Small intestine (tissue), 7 donors: ENCODE results near the gene RASL12. TPM values are rescaled to one million over a fixed set of nuclear protein-coding genes. Genes with fewer than 3 reads are reported as not detected.
"Not testable (repeated sequence)": the region's sequence is repeated elsewhere in the genome, so short reads cannot be mapped to it uniquely, and the experiment has no call there.

Source experiments
- DNase-seq, 2 donors: peaks; one replicate each; pipeline versions ENCODE4 v3.0.0 to v3.0.0-alpha.2; 2013
- FAIRE-seq: peaks from 2 replicates; lab custom pipeline; 2012; peaks lifted over from hg19 to GRCh38; lab: Jason Lieb, UNC
- H3K27ac ChIP-seq, 3 donors: one replicate each; pipeline ENCODE4 v1.5.1; 2013; ENCODE audit warnings: low read length in 2 of 3, mild to moderate bottlenecking in 2 of 3, control low read depth in 1 of 3, inconsistent platforms in 1 of 3, low read depth in 1 of 3, moderate library complexity in 1 of 3
- H3K27me3 ChIP-seq, 3 donors: one replicate each; pipeline ENCODE4 v1.6.1; 2013; ENCODE audit warnings: low read length in 3 of 3, inconsistent platforms in 1 of 3; ENCODE audit not compliant: control insufficient read depth in 3 of 3, insufficient read depth in 3 of 3
- H3K36me3 ChIP-seq, 3 donors: one replicate each; pipeline ENCODE4 v1.6.1; 2013; ENCODE audit warnings: low read length in 3 of 3, inconsistent platforms in 1 of 3, low read depth in 1 of 3, mild to moderate bottlenecking in 1 of 3, moderate library complexity in 1 of 3; ENCODE audit not compliant: control insufficient read depth in 3 of 3, insufficient read depth in 2 of 3
- H3K4me1 ChIP-seq, 3 donors: one replicate each; pipeline ENCODE4 v1.6.1; 2013; ENCODE audit warnings: low read length in 2 of 3, inconsistent platforms in 1 of 3, low read depth in 1 of 3, mild to moderate bottlenecking in 1 of 3, moderate library complexity in 1 of 3; ENCODE audit not compliant: control insufficient read depth in 3 of 3, insufficient read depth in 2 of 3
- H3K4me3 ChIP-seq, 3 donors: one replicate each; pipeline ENCODE4 v1.5.1; 2013; ENCODE audit warnings: low read length in 3 of 3, control low read depth in 1 of 3, inconsistent platforms in 1 of 3, low read depth in 1 of 3, mild to moderate bottlenecking in 1 of 3, moderate library complexity in 1 of 3
- H3K9me3 ChIP-seq, 2 donors: one replicate each; pipeline ENCODE4 v1.6.1; 2013; ENCODE audit warnings: low read depth in 1 of 2, low read length in 1 of 2; ENCODE audit not compliant: control insufficient read depth in 2 of 2, insufficient read depth in 1 of 2
- whole genome bisulfite sequencing, 3 donors: extraction: QIAGEN DNeasy Blood & Tissue Kit; methylation state at CpG; one replicate each; pipeline ENCODE4 v1.1.7; 2013; 5-methylcytosine and 5-hydroxymethylcytosine counted together
- polyA plus RNA-seq, 4 donors: library from polyadenylated mRNA; stranded (reverse) in 3 of 4; unstranded in 1 of 4; fragments of 200-250 nt in 3 of 4; fragments of 120-200 nt in 1 of 4; gene quantifications; one replicate each; pipeline versions ENCODE4 v1.2.1 to v1.2.3, GENCODE V29; 2013
- donor health status: healthy with polysubstance abuse.
- donor health status: control.
- donor health status: control.
- donor health status: Bipolar disorder and iron deficiency.
- donor health status: healthy.

The RASL12 gene
- polyA plus RNA-seq, 4 donors, result 0.45 to 7.7 (median 2.2) TPM

- FAIRE-seq, result no peak
- Histone ChIP-seq H3K4me3 (peak within 1 kb of the TSS; percentile 84 to 96 (median 93)), H3K9me3 (no peaks in the 10 kb centered on the region), H3K27me3 (no peaks in the 10 kb centered on the region), H3K4me1 (peaks cover 1 to 21% (median 8%) of the 10 kb centered on the region in 3 donors), H3K36me3 (peaks cover 4 to 18% (median 11%) of the 10 kb centered on the region in 3 donors), H3K27ac (peak within 1 kb of the TSS; percentile 37 to 88 (median 40))
- DNase-seq, result peak; percentile 91 to 92
- 0% methylated on average over 55 to 73 of the region's 73 CpGs for WGBS, 3 donors
Observed at GRCh38 chr15:65028921-65029735, 38.7 kb downstream of the RASL12 start, which contains the start of gene MTFMT. Gene MTFMT (minus strand): TSS chr15:65029639. CDS start chr15:65029613, 26 bp downstream.

- peak overlapping the region in 1 of 3 donors; percentile 8 for H3K27ac ChIP-seq
- peaks cover 4 to 24% (median 14%) of the 10 kb centered on the region in 3 donors for H3K36me3 ChIP-seq
- no peaks in the 10 kb centered on the region for H3K9me3 ChIP-seq
- peaks cover 1 to 17% (median 8%) of the 10 kb centered on the region in 3 donors for H3K4me1 ChIP-seq
- FAIRE-seq (no peak), DNase-seq (peak in 1 of 2 donors; percentile 59)
- H3K27me3 ChIP-seq, result no peaks in the 10 kb centered on the region
- WGBS, 3 donors, result 12 to 30% (median 28%) methylated on average over 10 of the region's 10 CpGs
- H3K4me3 ChIP-seq, result peak overlapping the region in 2 of 3 donors; percentile 84 to 96
Observed at GRCh38 chr15:65028338-65028737, 39.5 kb downstream of the RASL12 start.

DNA sequence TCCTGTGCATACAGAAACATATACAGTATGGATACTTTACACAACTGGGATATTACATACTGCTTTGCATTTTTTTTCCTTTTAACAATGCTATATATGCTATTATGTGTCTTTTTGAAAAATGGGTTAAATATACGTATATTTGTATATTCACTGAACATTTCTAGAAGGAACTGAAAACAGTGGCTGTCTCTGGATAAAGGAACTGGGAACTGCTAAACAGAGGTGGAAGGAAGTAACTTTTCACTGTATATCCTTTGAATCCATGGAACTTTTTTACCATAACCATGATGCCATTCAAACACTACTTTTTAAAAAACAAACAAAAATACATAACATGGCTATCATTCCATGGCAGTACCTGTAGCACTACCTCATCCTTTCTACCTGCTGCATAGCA is 40.2 kb downstream of the RASL12 start:
- Histone ChIP-seq H3K27me3 (no peaks in the 10 kb centered on the region), H3K4me3 (peak overlapping the region in 1 of 3 donors; percentile 96), H3K27ac (no peak overlapping the region), H3K36me3 (peaks cover 4 to 27% (median 14%) of the 10 kb centered on the region in 3 donors), H3K9me3 (no peaks in the 10 kb centered on the region), H3K4me1 (peaks cover 1 to 9% (median 8%) of the 10 kb centered on the region in 3 donors)
- FAIRE-seq (no peak), DNase-seq (no peak)
- 68 to 94% (median 89%) methylated on average over 1 of the region's 1 CpG for WGBS, 3 donors

GRCh38 chr15:65026756-65027155 is 41.0 kb downstream of the RASL12 start:
- no peak for FAIRE-seq
- H3K4me3 ChIP-seq, result no peak overlapping the region
- H3K27ac ChIP-seq, result no peak overlapping the region
- peaks cover 4 to 32% (median 14%) of the 10 kb centered on the region in 3 donors for H3K36me3 ChIP-seq
- WGBS, 3 donors, result 89 to 90% (median 90%) methylated on average over 6 of the region's 6 CpGs
- H3K4me1 ChIP-seq, result peaks cover 1 to 9% (median 8%) of the 10 kb centered on the region in 3 donors
- H3K27me3 ChIP-seq, result no peaks in the 10 kb centered on the region
- DNase-seq, result no peak
- no peaks in the 10 kb centered on the region for H3K9me3 ChIP-seq

- Histone ChIP-seq H3K36me3 (peaks cover 4 to 44% (median 24%) of the 10 kb centered on the region in 3 donors), H3K27ac (no peak overlapping the region)
- no peak for FAIRE-seq
Observed at GRCh38 chr15:65021488-65021887, 46.3 kb downstream of the RASL12 start.

GRCh38 chr15:65020419-65020818 is 47.4 kb downstream of the RASL12 start:
- Histone ChIP-seq H3K4me1 (no peaks in the 10 kb centered on the region), H3K27ac (no peak overlapping the region), H3K36me3 (peaks cover 4 to 42% (median 17%) of the 10 kb centered on the region in 3 donors), H3K9me3 (no peaks in the 10 kb centered on the region), H3K4me3 (no peak overlapping the region), H3K27me3 (no peaks in the 10 kb centered on the region)
- WGBS, 3 donors, result 91 to 96% (median 95%) methylated on average over 1 of the region's 1 CpG
- FAIRE-seq (no peak), DNase-seq (no peak)

More at GRCh38 chr15:65021488-65021887, 46.3 kb downstream of the RASL12 start:
- Histone ChIP-seq H3K27me3 (no peaks in the 10 kb centered on the region), H3K4me3 (no peak overlapping the region), H3K9me3 (no peaks in the 10 kb centered on the region), H3K4me1 (no peaks in the 10 kb centered on the region)
- no peak for DNase-seq

GRCh38 chr15:65011198-65011597 is 56.6 kb downstream of the RASL12 start:
- not testable (repeated sequence) for H3K27me3 ChIP-seq, H3K27ac ChIP-seq, FAIRE-seq, H3K4me3 ChIP-seq, H3K4me1 ChIP-seq, H3K9me3 ChIP-seq, DNase-seq
- peaks cover 4 to 32% (median 9%) of the 10 kb centered on the region in 3 donors for H3K36me3 ChIP-seq
- 67 to 85% (median 74%) methylated on average over 4 of the region's 4 CpGs for WGBS, 3 donors

GRCh38 chr15:65008983-65009382 is 58.8 kb downstream of the RASL12 start:
- DNase-seq (peak in 1 of 2 donors; percentile 16), FAIRE-seq (no peak)
- Histone ChIP-seq H3K4me1 (no peaks in the 10 kb centered on the region), H3K36me3 (peaks cover 4 to 26% (median 12%) of the 10 kb centered on the region in 3 donors), H3K27me3 (no peaks in the 10 kb centered on the region), H3K27ac (no peak overlapping the region), H3K4me3 (no peak overlapping the region), H3K9me3 (peaks cover 0 to 6% of the 10 kb centered on the region in 2 donors)
- 73 to 80% (median 77%) methylated on average over 2 of the region's 2 CpGs for WGBS, 3 donors
